HepG2 (cell line): Measurements from ENCODE around the gene MRFAP1L1. TPM values are rescaled to one million over a fixed set of nuclear protein-coding genes. Genes with fewer than 3 reads are reported as not detected.

ENCODE experiments used
- GMEB1 ChIP-seq: sonication (generic); formaldehyde crosslinking; IDR thresholded peaks from 2 replicates; pipeline ENCODE4 v1.5.1; 2020; ENCODE audit warnings: missing genetic modification reagents, mild to moderate bottlenecking, borderline replicate concordance
- HOXA3 ChIP-seq: sonication (generic); formaldehyde crosslinking; IDR thresholded peaks from 2 replicates; pipeline ENCODE4 v1.5.0; 2020; ENCODE audit warnings: missing genetic modification reagents
- MAF1 ChIP-seq: sonication (generic); formaldehyde crosslinking; IDR thresholded peaks from 2 replicates; pipeline ENCODE4 v1.5.0; 2020; ENCODE audit warnings: missing genetic modification reagents, borderline replicate concordance
- MED8 ChIP-seq: sonication (generic); formaldehyde crosslinking; IDR thresholded peaks from 2 replicates; pipeline ENCODE4 v1.8.1; 2023; ENCODE audit warnings: mild to moderate bottlenecking, missing genetic modification reagents; ENCODE audit not compliant: insufficient replicate concordance
- NAIF1 ChIP-seq: sonication (generic); formaldehyde crosslinking; IDR thresholded peaks from 2 replicates; pipeline ENCODE4 v1.5.0; 2020; ENCODE audit warnings: mild to moderate bottlenecking, missing genetic modification reagents, borderline replicate concordance
- NCOR1 ChIP-seq: fragments of 200-600 bp; sonication (generic); IDR thresholded peaks from 2 replicates; pipeline ENCODE4 v1.7.0; 2017; ENCODE audit warnings: antibody characterized with exemption, low read length, borderline replicate concordance
- POLR2AphosphoS5 ChIP-seq: IDR thresholded peaks from 2 replicates; pipeline ENCODE4 v1.6.1; 2012; ENCODE audit warnings: low read depth, low read length
- POLR2G ChIP-seq: fragments of 200-400 bp; formaldehyde crosslinking; IDR thresholded peaks from 2 replicates; pipeline ENCODE4 v1.6.1; 2018; ENCODE audit warnings: mild to moderate bottlenecking, low read depth, low read length, moderate library complexity
- SOX6 ChIP-seq, 2 experiments: fragments of 450-650 bp in 1 of 2; sonication (generic) in 1 of 2; formaldehyde crosslinking in 1 of 2; IDR thresholded peaks; 2 replicates each; pipeline versions ENCODE4 v1.4.0 to v1.6.1; 2017 to 2020; ENCODE audit warnings: antibody characterized with exemption in 1 of 2, mild to moderate bottlenecking in 1 of 2, missing genetic modification reagents in 1 of 2
- TBL1XR1 ChIP-seq: fragments of 150-350 bp; IDR thresholded peaks from 2 replicates; pipeline ENCODE4 v1.6.1; 2014; ENCODE audit warnings: borderline replicate concordance, low read length; ENCODE audit not compliant: partially characterized antibody
- TFDP2 ChIP-seq: sonication (generic); formaldehyde crosslinking; IDR thresholded peaks from 2 replicates; pipeline ENCODE4 v1.4.0; 2020; ENCODE audit warnings: missing genetic modification reagents
- TGIF2 ChIP-seq: IDR thresholded peaks from 2 replicates; pipeline ENCODE4 v1.6.1; 2016; ENCODE audit warnings: control low read depth, missing compliant biosample characterization
- ZBTB21 ChIP-seq: sonication (generic); formaldehyde crosslinking; IDR thresholded peaks from 2 replicates; pipeline ENCODE4 v1.4.0; 2020; ENCODE audit warnings: missing genetic modification reagents
- ZFP62 ChIP-seq: sonication (generic); formaldehyde crosslinking; IDR thresholded peaks from 2 replicates; pipeline ENCODE4 v1.4.0; 2020; ENCODE audit warnings: missing genetic modification reagents
- ZNF253 ChIP-seq: sonication (generic); formaldehyde crosslinking; IDR thresholded peaks from 2 replicates; pipeline ENCODE4 v1.8.0; 2022; ENCODE audit warnings: mild to moderate bottlenecking, missing genetic modification reagents, borderline replicate concordance
- ZNF317 ChIP-seq: sonication (generic); formaldehyde crosslinking; IDR thresholded peaks from 2 replicates; pipeline ENCODE4 v1.5.0; 2020; ENCODE audit warnings: mild to moderate bottlenecking, missing genetic modification reagents
- ZNF383 ChIP-seq: sonication (generic); formaldehyde crosslinking; IDR thresholded peaks from 2 replicates; pipeline ENCODE4 v1.4.0; 2020; ENCODE audit warnings: missing genetic modification reagents, mild to moderate bottlenecking, borderline replicate concordance
- ZNF44 ChIP-seq: sonication (generic); formaldehyde crosslinking; IDR thresholded peaks from 2 replicates; pipeline ENCODE4 v1.5.1; 2020; ENCODE audit warnings: mild to moderate bottlenecking, missing genetic modification reagents
- ZNF546 ChIP-seq: sonication (generic); formaldehyde crosslinking; conservative IDR thresholded peaks from 2 replicates; pipeline ENCODE4 v1.8.1; 2023; ENCODE audit warnings: mild to moderate bottlenecking, missing genetic modification reagents
- ZNF563 ChIP-seq: sonication (generic); formaldehyde crosslinking; IDR thresholded peaks from 2 replicates; pipeline ENCODE4 v1.8.0; 2022; ENCODE audit warnings: mild to moderate bottlenecking, moderate library complexity, missing genetic modification reagents
- ZNF574 ChIP-seq: sonication (generic); formaldehyde crosslinking; IDR thresholded peaks from 2 replicates; pipeline ENCODE4 v1.4.0; 2020; ENCODE audit warnings: missing genetic modification reagents
- ZNF784 ChIP-seq: sonication (generic); formaldehyde crosslinking; IDR thresholded peaks from 2 replicates; pipeline ENCODE4 v1.5.1; 2020; ENCODE audit warnings: missing genetic modification reagents, mild to moderate bottlenecking, borderline replicate concordance
- polyA plus RNA-seq, 8 experiments: library from polyadenylated mRNA; depleted of rRNA in 3 of 8; stranded (reverse) in 7 of 8; unstranded in 1 of 8; fragments of >200 nt; fragmentation: Illumina TruSeq in 4 of 8; extraction: Trizol in 4 of 8; gene quantifications; 2 replicates each; pipeline versions ENCODE4 v1.2.1 to v1.2.3, GENCODE V29; 2011 to 2016; ENCODE audit warnings: low read depth in 4 of 8, missing spikeins in 1 of 8, mixed read lengths in 1 of 8; ENCODE audit not compliant: insufficient read depth in 1 of 8
- total RNA-seq, 5 experiments: library from RNA; depleted of rRNA; stranded (reverse); fragments of >200 nt; fragmentation: Illumina TruSeq; extraction: Trizol; gene quantifications; 2 replicates each; pipeline ENCODE4 v1.2.3, GENCODE V29; 2016; ENCODE audit warnings: low read depth in 1 of 5

MRFAP1L1 gene
- total and polyA plus RNA-seq, 2 of the 13 experiments (the other 11 are each of a cell fraction or from before 2014, with no cell fraction given) = 44.8 to 76.6 TPM

GRCh38 chr4:6693231-6694176, 16.2 kb downstream of the MRFAP1L1 start, which contains the start of gene S100P (continued):
- TF ChIP-seq TFDP2 (CRISPR knock-in tag) = no peak
- peak; percentile 95 for TF ChIP-seq TGIF2
- peak; percentile 97 for TF ChIP-seq POLR2AphosphoS5
- 0 out of 2 replicates have a peak, but pooled peaks have one; percentile 61 for TF ChIP-seq ZNF546 (CRISPR knock-in tag)
- TF ChIP-seq NCOR1 = no peak
- peak; percentile 92; the same call in 1 of the 2 replicates for TF ChIP-seq HOXA3
- peak; percentile 85 for TF ChIP-seq MED8
- no peak for TF ChIP-seq TBL1XR1
- TF ChIP-seq ZNF784 = no peak; the same call in 1 of the 2 replicates
- peak; percentile 51; the same call in 1 of the 2 replicates for TF ChIP-seq ZNF574 (CRISPR knock-in tag)
- 0 out of 2 replicates have a peak, but pooled peaks have one; percentile 71 for TF ChIP-seq ZNF44 (CRISPR knock-in tag)
- TF ChIP-seq ZFP62 (CRISPR knock-in tag) = no peak
- TF ChIP-seq SOX6 (IDR thresholded peaks at IDR 0.05) = no peak
- TF ChIP-seq SOX6 (CRISPR knock-in tag; IDR thresholded peaks at IDR 0.05) = peak; percentile 92
- peak; percentile 97 for TF ChIP-seq ZBTB21 (CRISPR knock-in tag)
- no peak; the same call in 1 of the 2 replicates for TF ChIP-seq GMEB1 (CRISPR knock-in tag)
- peak; percentile 99 for TF ChIP-seq POLR2G
- no peak; the same call in 1 of the 2 replicates for TF ChIP-seq NAIF1
- TF ChIP-seq MAF1 (CRISPR knock-in tag) = no peak; the same call in 1 of the 2 replicates
- no peak for TF ChIP-seq ZNF383 (CRISPR knock-in tag)
- TF ChIP-seq ZNF253 = peak; percentile 83; the same call in 1 of the 2 replicates
- TF ChIP-seq ZNF563 (CRISPR knock-in tag) = peak; percentile 20; the same call in 1 of the 2 replicates
- peak; percentile 78; the same call in 1 of the 2 replicates for TF ChIP-seq ZNF317 (CRISPR knock-in tag)
